NOMO-1 treated with DMSO at 0.1 percent for 48 hours (cell line): Measurements from ENCODE around the gene KMT2C.
"Not testable (repeated sequence)": the region's sequence is repeated elsewhere in the genome, so short reads cannot be mapped to it uniquely, and the experiment has no call there.

Experiments
- DNase-seq: peaks from one replicate; lab custom pipeline; 2025; ENCODE audit not compliant: unreplicated experiment; lab: John Stamatoyannopoulos, UW

Gene KMT2C

GRCh38 chr7:152363798-152364197 is 72.0 kb downstream of the KMT2C start:
- no peak for DNase-seq

GRCh38 chr7:152362128-152362926 is 73.5 kb downstream of the KMT2C start:
- no peak for DNase-seq

GRCh38 chr7:152355474-152356057 is 80.2 kb downstream of the KMT2C start:
- DNase-seq, result no peak

- DNase-seq, result no peak
Measured at GRCh38 chr7:152354061-152354460, 81.7 kb downstream of the KMT2C start.

GRCh38 chr7:152353281-152353680 is 82.5 kb downstream of the KMT2C start:
- not testable (repeated sequence) for DNase-seq

GRCh38 chr7:152351747-152352146 is 84.1 kb downstream of the KMT2C start:
- DNase-seq, result not testable (repeated sequence)

- no peak for DNase-seq
Measured at GRCh38 chr7:152351168-152351567, 84.6 kb downstream of the KMT2C start.

GRCh38 chr7:152347888-152348287 is 87.9 kb downstream of the KMT2C start:
- DNase-seq, result no peak

- no peak for DNase-seq
Measured at GRCh38 chr7:152344253-152344652, 91.5 kb downstream of the KMT2C start.

GRCh38 chr7:152342796-152343195 is 93.0 kb downstream of the KMT2C start:
- DNase-seq, result no peak

- no peak for DNase-seq
Measured at GRCh38 chr7:152341914-152342236, 93.9 kb downstream of the KMT2C start.

- DNase-seq, result no peak
Measured at GRCh38 chr7:152341039-152341913, 94.5 kb downstream of the KMT2C start.

- DNase-seq, result no peak
Measured at GRCh38 chr7:152340161-152340560, 95.6 kb downstream of the KMT2C start.

GRCh38 chr7:152338561-152338960 is 97.2 kb downstream of the KMT2C start:
- no peak for DNase-seq

GRCh38 chr7:152336754-152337368 is 98.9 kb downstream of the KMT2C start:
- no peak for DNase-seq

- DNase-seq, result no peak
Measured at GRCh38 chr7:152335900-152336571, 99.8 kb downstream of the KMT2C start.

GRCh38 chr7:152333134-152333533 is 102.7 kb downstream of the KMT2C start:
- no peak for DNase-seq

- DNase-seq, result no peak
Measured at GRCh38 chr7:152330827-152331226, 105.0 kb downstream of the KMT2C start.

GRCh38 chr7:152329469-152329868 is 106.3 kb downstream of the KMT2C start:
- DNase-seq, result no peak

- DNase-seq, result no peak
Measured at GRCh38 chr7:152328234-152328633, 107.6 kb downstream of the KMT2C start.

- no peak for DNase-seq
Measured at GRCh38 chr7:152315845-152316244, 120.0 kb downstream of the KMT2C start.
